HFFc6 (cell line): Measurements from ENCODE around the gene PGAP3. TPM values are rescaled to one million over a fixed set of nuclear protein-coding genes. Genes with fewer than 3 reads are reported as not detected.
A peak's percentile ranks its signal among the peaks of the same experiment; 100 is the strongest.
"Not testable (repeated sequence)": the region's sequence is repeated elsewhere in the genome, so short reads cannot be mapped to it uniquely, and the experiment has no call there.

ENCODE experiments used
- DNase-seq: peaks from one replicate; pipeline ENCODE4 v3.0.0-alpha.2; 2018
- H3K27ac Mint-ChIP-seq: 2 replicates; pipeline ENCODE4 v1.8.0; 2020; ENCODE audit warnings: mild to moderate bottlenecking, mixed read lengths
- H3K27me3 Mint-ChIP-seq: 2 replicates; pipeline ENCODE4 v1.8.0; 2021; ENCODE audit warnings: mild to moderate bottlenecking, moderate library complexity, mixed read lengths; ENCODE audit not compliant: insufficient read depth
- H3K36me3 Mint-ChIP-seq: 2 replicates; pipeline ENCODE4 v1.8.0; 2021; ENCODE audit warnings: low read depth, mixed read lengths
- H3K4me1 Mint-ChIP-seq: 2 replicates; pipeline ENCODE4 v1.8.0; 2020; ENCODE audit warnings: low read depth, mixed read lengths
- H3K4me3 Mint-ChIP-seq: 2 replicates; pipeline ENCODE4 v1.8.0; 2020; ENCODE audit warnings: mild to moderate bottlenecking, moderate library complexity, mixed read lengths
- H3K9me3 Mint-ChIP-seq: 2 replicates; pipeline ENCODE4 v1.8.0; 2020; ENCODE audit warnings: mild to moderate bottlenecking, mixed read lengths
- CTCF ChIP-seq: fragments of 200-600 bp; sonication (generic); IDR thresholded peaks from 2 replicates; pipeline ENCODE4 v1.5.0; 2021; ENCODE audit warnings: antibody characterized with exemption, mild to moderate bottlenecking
- total RNA-seq, 6 experiments: library from RNA; stranded (reverse); fragmentation: NEBNext Ultra II Directional; extraction: Animal tissue kit (Norgen Biotek cat#: 25700); gene quantifications; 2 replicates in 1 of 6; 3 replicates in 5 of 6; pipeline ENCODE4 v1.2.3, GENCODE V29; 2021

The PGAP3 gene
- total RNA-seq, 6 experiments from 2014 or later: 9.9 to 15.5 (median 12.7) TPM

DNA sequence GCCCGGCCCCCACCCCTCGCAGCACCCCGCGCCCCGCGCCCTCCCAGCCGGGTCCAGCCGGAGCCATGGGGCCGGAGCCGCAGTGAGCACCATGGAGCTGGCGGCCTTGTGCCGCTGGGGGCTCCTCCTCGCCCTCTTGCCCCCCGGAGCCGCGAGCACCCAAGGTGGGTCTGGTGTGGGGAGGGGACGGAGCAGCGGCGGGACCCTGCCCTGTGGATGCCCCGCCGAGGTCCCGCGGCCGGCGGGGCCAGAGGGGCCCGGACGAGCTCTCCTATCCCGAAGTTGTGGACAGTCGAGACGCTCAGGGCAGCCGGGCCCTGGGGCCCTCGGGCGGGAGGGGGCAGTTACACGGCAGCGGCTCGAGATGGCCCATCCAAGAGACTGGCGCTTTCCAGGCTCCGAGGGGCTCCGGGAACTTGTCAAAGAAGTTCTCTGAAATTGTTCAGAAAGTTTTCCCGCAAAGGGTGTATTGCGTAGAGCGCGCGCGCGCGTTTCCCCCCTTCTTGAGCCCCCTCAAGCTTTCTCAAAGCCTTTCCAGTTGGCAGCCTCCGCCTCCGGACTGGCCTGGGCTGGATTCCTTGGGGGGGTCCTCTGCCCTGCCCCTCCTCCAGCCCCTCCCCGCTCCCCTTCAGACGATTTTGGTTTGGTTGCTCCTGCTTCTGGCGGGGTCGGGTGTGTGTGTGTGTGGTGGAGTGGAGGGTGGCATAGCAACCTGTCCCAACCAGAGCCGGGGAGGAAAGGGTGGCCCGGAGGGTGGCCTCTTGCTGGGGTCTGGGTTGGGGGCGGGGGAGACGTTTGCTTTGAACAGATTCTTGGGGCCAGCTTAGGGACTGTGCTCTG is 12.5 kb upstream of the PGAP3 start:
- peaks cover 3% of the 10 kb centered on the region for H3K27me3 Mint-ChIP-seq
- peaks cover 43% of the 10 kb centered on the region for H3K4me1 Mint-ChIP-seq
- no peak for DNase-seq
- peak overlapping the region; percentile 54; the same call in 1 of the 2 replicates for H3K27ac Mint-ChIP-seq
- no peaks in the 10 kb centered on the region for H3K9me3 Mint-ChIP-seq
- no peaks in the 10 kb centered on the region for H3K36me3 Mint-ChIP-seq
- H3K4me3 Mint-ChIP-seq: peak overlapping the region; percentile 94
- TF ChIP-seq CTCF: no peak; the same call in 1 of the 2 replicates

DNA sequence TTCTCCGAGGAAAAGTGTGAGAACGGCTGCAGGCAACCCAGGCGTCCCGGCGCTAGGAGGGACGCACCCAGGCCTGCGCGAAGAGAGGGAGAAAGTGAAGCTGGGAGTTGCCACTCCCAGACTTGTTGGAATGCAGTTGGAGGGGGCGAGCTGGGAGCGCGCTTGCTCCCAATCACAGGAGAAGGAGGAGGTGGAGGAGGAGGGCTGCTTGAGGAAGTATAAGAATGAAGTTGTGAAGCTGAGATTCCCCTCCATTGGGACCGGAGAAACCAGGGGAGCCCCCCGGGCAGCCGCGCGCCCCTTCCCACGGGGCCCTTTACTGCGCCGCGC is 11.9 kb upstream of the PGAP3 start, which contains the start of gene ERBB2:
Gene ERBB2 (plus strand): TSS at position 247 of the 330 bp plus-strand sequence. CDS start 175 bp downstream, outside the sequence.
- H3K9me3 Mint-ChIP-seq: no peaks in the 10 kb centered on the region
- no peak for TF ChIP-seq CTCF
- peaks cover 3% of the 10 kb centered on the region for H3K27me3 Mint-ChIP-seq
- H3K4me1 Mint-ChIP-seq: peaks cover 42% of the 10 kb centered on the region
- peak; percentile 70 for DNase-seq
- peak within 1 kb of the TSS; percentile 85 for H3K27ac Mint-ChIP-seq
- H3K36me3 Mint-ChIP-seq: no peaks in the 10 kb centered on the region
- H3K4me3 Mint-ChIP-seq: peak within 1 kb of the TSS; percentile 94

DNA sequence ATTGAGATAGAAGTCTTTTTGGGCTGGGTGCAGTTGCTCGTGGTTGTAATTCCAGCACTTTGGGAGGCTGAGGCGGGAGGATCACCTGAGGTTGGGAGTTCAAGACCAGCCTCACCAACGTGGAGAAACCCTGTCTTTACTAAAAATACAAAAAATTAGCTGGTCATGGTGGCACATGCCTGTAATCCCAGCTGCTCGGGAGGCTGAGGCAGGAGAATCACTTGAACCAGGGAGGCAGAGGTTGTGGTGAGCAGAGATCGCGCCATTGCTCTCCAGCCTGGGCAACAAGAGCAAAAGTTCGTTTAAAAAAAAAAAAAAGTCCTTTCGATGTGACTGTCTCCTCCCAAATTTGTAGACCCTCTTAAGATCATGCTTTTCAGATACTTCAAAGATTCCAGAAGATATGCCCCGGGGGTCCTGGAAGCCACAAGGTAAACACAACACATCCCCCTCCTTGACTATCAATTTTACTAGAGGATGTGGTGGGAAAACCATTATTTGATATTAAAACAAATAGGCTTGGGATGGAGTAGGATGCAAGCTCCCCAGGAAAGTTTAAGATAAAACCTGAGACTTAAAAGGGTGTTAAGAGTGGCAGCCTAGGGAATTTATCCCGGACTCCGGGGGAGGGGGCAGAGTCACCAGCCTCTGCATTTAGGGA is 11.4 kb upstream of the PGAP3 start:
- H3K36me3 Mint-ChIP-seq, H3K9me3 Mint-ChIP-seq, H3K27me3 Mint-ChIP-seq, DNase-seq: not testable (repeated sequence)
- Mint-ChIP-seq H3K4me3 (peak overlapping the region; percentile 94), H3K27ac (peak overlapping the region; percentile 85), H3K4me1 (peaks cover 38% of the 10 kb centered on the region)

- no peak overlapping the region for H3K4me3 Mint-ChIP-seq
- H3K27me3 Mint-ChIP-seq: peaks cover 1% of the 10 kb centered on the region; the same call in 1 of the 2 replicates
- no peak for DNase-seq
- no peak overlapping the region for H3K27ac Mint-ChIP-seq
- peaks cover 31% of the 10 kb centered on the region for H3K4me1 Mint-ChIP-seq
- H3K9me3 Mint-ChIP-seq: no peaks in the 10 kb centered on the region
- TF ChIP-seq CTCF: no peak
- no peaks in the 10 kb centered on the region for H3K36me3 Mint-ChIP-seq
These were observed 10.1 kb upstream of the PGAP3 start for GRCh38 chr17:39697961-39698360.

DNA sequence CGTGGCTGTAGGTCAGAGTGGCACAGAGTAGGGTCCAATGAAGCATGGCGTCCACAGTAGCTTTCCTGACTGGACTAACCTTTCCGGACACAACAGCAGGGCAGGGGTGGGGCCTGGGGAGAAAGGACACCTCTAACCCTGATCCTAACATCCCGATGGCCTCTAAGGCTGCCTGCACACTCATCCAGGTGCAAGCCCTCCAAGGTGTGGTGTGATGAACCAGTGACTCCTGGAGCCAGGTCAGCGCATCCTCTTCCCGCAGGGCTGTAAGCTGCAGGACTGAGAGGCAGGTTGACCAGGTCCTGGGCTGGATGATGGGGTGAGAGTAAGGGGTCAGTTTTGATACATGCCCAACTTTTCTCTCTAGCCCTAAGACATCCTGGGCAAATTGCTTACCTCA is 8.9 kb upstream of the PGAP3 start:
- Mint-ChIP-seq H3K4me1 (peaks cover 19% of the 10 kb centered on the region), H3K27me3 (peaks cover 1% of the 10 kb centered on the region; the same call in 1 of the 2 replicates), H3K27ac (no peak overlapping the region), H3K4me3 (no peak overlapping the region), H3K9me3 (no peaks in the 10 kb centered on the region), H3K36me3 (no peaks in the 10 kb centered on the region)
- DNase-seq: no peak
- TF ChIP-seq CTCF: no peak

- H3K4me3 Mint-ChIP-seq: no peak overlapping the region
- DNase-seq: no peak
- peaks cover 1% of the 10 kb centered on the region; the same call in 1 of the 2 replicates for H3K27me3 Mint-ChIP-seq
- H3K27ac Mint-ChIP-seq: no peak overlapping the region
- peaks cover 10% of the 10 kb centered on the region for H3K4me1 Mint-ChIP-seq
- TF ChIP-seq CTCF: no peak
- no peaks in the 10 kb centered on the region for H3K9me3 Mint-ChIP-seq
- H3K36me3 Mint-ChIP-seq: no peaks in the 10 kb centered on the region
These were observed 7.2 kb upstream of the PGAP3 start for GRCh38 chr17:39695089-39695474.
